A673 (cell line): Measurements from ENCODE around the gene NUMB. TPM values are rescaled to one million over a fixed set of nuclear protein-coding genes. Genes with fewer than 3 reads are reported as not detected.
A peak's percentile ranks its signal among the peaks of the same experiment; 100 is the strongest.

Experiments used
- BruUV-seq: library from RNA; stranded (reverse); fragments of 400-500 nt; replicated peaks from 2 replicates; lab custom pipeline; 2021; lab: Mats Ljungman, UMichigan
- CTCF ChIA-PET: fragments of 300-600 bp; sonication (Branson Sonifier 250); formaldehyde crosslinking; loops from one replicate; lab custom pipeline; 2022; ENCODE audit warnings: antibody characterized with exemption; lab: Charles Lee
- POLR2A ChIA-PET: fragments of 300-600 bp; sonication (Branson Sonifier 250); formaldehyde crosslinking; loops from one replicate; lab custom pipeline; 2022; ENCODE audit warnings: antibody characterized with exemption; ENCODE audit not compliant: low non-redundant PET; lab: Charles Lee
- DNase-seq: peaks from one replicate; pipeline ENCODE4 v3.0.0-alpha.2; 2015; ENCODE audit warnings: low spot score
- H3K27ac ChIP-seq: fragments of 200-600 bp; sonication (generic); 2 replicates; pipeline ENCODE4 v1.5.1; 2016; ENCODE audit warnings: mixed run types, low read depth, mild to moderate bottlenecking, mixed read lengths, antibody characterized with exemption, low read length; ENCODE audit not compliant: poor library complexity, severe bottlenecking
- H3K27me3 ChIP-seq: fragments of 200-600 bp; sonication (generic); replicated peaks from 2 replicates; pipeline ENCODE4 v1.6.1; 2017; ENCODE audit warnings: mixed run types, low read depth, mild to moderate bottlenecking, mixed read lengths, antibody characterized with exemption, low read length; ENCODE audit not compliant: insufficient read depth, poor library complexity
- H3K36me3 ChIP-seq: fragments of 200-600 bp; sonication (generic); 2 replicates; pipeline ENCODE4 v1.6.1; 2016; ENCODE audit warnings: mixed run types, mild to moderate bottlenecking, mixed read lengths, antibody characterized with exemption, low read length; ENCODE audit not compliant: insufficient read depth, poor library complexity, severe bottlenecking
- H3K4me1 ChIP-seq: fragments of 200-600 bp; sonication (generic); 2 replicates; pipeline ENCODE4 v1.6.1; 2017; ENCODE audit warnings: mixed run types, mild to moderate bottlenecking, mixed read lengths, antibody characterized with exemption, low read length; ENCODE audit not compliant: insufficient read depth, poor library complexity, severe bottlenecking
- H3K4me3 ChIP-seq: fragments of 200-600 bp; sonication (generic); 2 replicates; pipeline ENCODE4 v1.5.1; 2016; ENCODE audit warnings: low read depth, mixed run types, mild to moderate bottlenecking, mixed read lengths, low read length; ENCODE audit not compliant: poor library complexity, severe bottlenecking
- H3K9me3 ChIP-seq: fragments of 200-600 bp; sonication (generic); 2 replicates; pipeline ENCODE4 v1.6.1; 2016; ENCODE audit warnings: mixed run types, low read depth, mild to moderate bottlenecking, mixed read lengths, antibody characterized with exemption, low read length; ENCODE audit not compliant: poor library complexity, severe bottlenecking
- EZH2 ChIP-seq: fragments of 200-600 bp; sonication (generic); IDR thresholded peaks from 2 replicates; pipeline ENCODE4 v1.6.1; 2017; ENCODE audit warnings: borderline replicate concordance, low read depth, mild to moderate bottlenecking, mixed read lengths, antibody characterized with exemption, low read length; ENCODE audit not compliant: poor library complexity, severe bottlenecking
- intact Hi-C: fragments of 100-400 bp; cut with micrococcal nuclease; formaldehyde crosslinking; loops from one replicate; pipeline ENCODE4 v1.10.0; 2022; ENCODE audit not compliant: unreplicated experiment
- total RNA-seq: library from RNA; stranded (reverse); gene quantifications from 2 replicates; pipeline ENCODE4 v1.2.3, GENCODE V29; 2021
- TF ChIP-seq, protein P1 (sequence below): fragments of 300-800, 200-600 bp; sonication (generic); conservative IDR thresholded peaks from 2 replicates; pipeline ENCODE4 v1.5.1; 2017; ENCODE audit warnings: low read depth, mild to moderate bottlenecking, antibody characterized with exemption, low read length, moderate library complexity, mixed read lengths

The NUMB gene
- total RNA-seq, 1 experiment from 2014 or later: 46.3 TPM

GRCh38 chr14:73466861-73467260, 8.5 kb upstream of the NUMB start:
- intact Hi-C loops: no loop called here
- CTCF ChIA-PET: no interaction called here
- H3K27ac ChIP-seq: no peak overlapping the region
- no peak for TF ChIP-seq EZH2
- POLR2A ChIA-PET: no interaction called here
- peaks cover 19% of the 10 kb centered on the region for H3K4me1 ChIP-seq
- no peak overlapping the region for H3K4me3 ChIP-seq
- BruUV-seq: no TSS peak
- no peaks in the 10 kb centered on the region for H3K36me3 ChIP-seq
- no peaks in the 10 kb centered on the region for H3K27me3 ChIP-seq
- no peak for DNase-seq
- no peaks in the 10 kb centered on the region for H3K9me3 ChIP-seq

DNA sequence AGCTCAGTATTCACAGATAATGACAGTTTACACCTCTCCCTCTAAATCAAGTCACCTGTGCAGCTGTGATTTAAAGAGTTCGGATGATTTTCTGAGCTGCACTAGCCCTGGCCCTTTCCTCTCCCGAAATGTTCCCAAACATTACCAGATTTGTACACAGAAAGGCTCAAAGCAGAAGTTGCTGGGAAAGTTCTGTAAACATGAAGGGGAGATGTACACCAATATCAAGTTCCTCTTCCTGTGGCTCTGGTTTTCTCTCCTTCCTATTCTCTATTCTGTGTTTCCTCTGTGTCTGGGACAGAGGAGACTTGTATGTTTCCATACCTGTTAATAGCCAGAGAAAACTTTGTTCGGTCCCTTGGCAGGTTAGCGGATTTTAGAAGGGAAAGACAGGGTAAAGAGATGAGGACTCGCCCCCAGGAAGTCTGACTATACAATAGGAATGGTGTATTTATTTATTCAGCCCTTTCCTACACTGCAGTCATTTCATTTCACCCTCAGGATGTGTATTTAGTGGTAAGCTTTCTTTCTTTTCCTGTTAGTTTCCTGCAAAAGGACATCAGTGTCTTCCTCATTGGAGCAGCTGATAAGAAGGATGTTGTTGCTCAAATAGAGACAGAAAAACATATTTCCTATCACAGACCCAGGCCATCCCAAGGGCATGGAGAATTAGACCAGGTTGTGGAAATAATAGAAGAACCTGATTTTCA, 7.6 kb upstream of the NUMB start:
- CTCF ChIA-PET: interaction anchor here (0.5 kb wide), 1 partner anchor 116 kb away, joined by 3 read pairs; no protein-coding TSS in a partner anchor
- POLR2A ChIA-PET: no interaction called here
- Histone ChIP-seq H3K36me3 (no peaks in the 10 kb centered on the region), H3K27ac (no peak overlapping the region), H3K4me1 (peaks cover 28% of the 10 kb centered on the region), H3K4me3 (no peak overlapping the region), H3K9me3 (no peaks in the 10 kb centered on the region), H3K27me3 (no peaks in the 10 kb centered on the region)
- no peak for TF ChIP-seq EZH2
- TF ChIP-seq, protein P1, sequence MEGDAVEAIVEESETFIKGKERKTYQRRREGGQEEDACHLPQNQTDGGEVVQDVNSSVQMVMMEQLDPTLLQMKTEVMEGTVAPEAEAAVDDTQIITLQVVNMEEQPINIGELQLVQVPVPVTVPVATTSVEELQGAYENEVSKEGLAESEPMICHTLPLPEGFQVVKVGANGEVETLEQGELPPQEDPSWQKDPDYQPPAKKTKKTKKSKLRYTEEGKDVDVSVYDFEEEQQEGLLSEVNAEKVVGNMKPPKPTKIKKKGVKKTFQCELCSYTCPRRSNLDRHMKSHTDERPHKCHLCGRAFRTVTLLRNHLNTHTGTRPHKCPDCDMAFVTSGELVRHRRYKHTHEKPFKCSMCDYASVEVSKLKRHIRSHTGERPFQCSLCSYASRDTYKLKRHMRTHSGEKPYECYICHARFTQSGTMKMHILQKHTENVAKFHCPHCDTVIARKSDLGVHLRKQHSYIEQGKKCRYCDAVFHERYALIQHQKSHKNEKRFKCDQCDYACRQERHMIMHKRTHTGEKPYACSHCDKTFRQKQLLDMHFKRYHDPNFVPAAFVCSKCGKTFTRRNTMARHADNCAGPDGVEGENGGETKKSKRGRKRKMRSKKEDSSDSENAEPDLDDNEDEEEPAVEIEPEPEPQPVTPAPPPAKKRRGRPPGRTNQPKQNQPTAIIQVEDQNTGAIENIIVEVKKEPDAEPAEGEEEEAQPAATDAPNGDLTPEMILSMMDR: no peak
- no TSS peak for BruUV-seq
- intact Hi-C loops: no loop called here
- DNase-seq: no peak

GRCh38 chr14:73463411-73463810, 5.1 kb upstream of the NUMB start:
- POLR2A ChIA-PET: no interaction called here
- H3K9me3 ChIP-seq: no peaks in the 10 kb centered on the region
- H3K4me1 ChIP-seq: peaks cover 37% of the 10 kb centered on the region
- DNase-seq: peak; percentile 68
- BruUV-seq: no TSS peak
- no peaks in the 10 kb centered on the region for H3K27me3 ChIP-seq
- intact Hi-C loops: no loop called here
- H3K4me3 ChIP-seq: no peak overlapping the region
- CTCF ChIA-PET: interaction anchor here (1.6 kb wide), 1 partner anchor 9 kb away, joined by 5 read pairs; no protein-coding TSS in a partner anchor
- no peaks in the 10 kb centered on the region for H3K36me3 ChIP-seq
- no peak for TF ChIP-seq EZH2
- TF ChIP-seq, protein P1: no peak
- peak overlapping the region; percentile 41 for H3K27ac ChIP-seq

GRCh38 chr14:73462815-73463214, 4.5 kb upstream of the NUMB start:
- no TSS peak for BruUV-seq
- ChIA-PET CTCF (interaction anchor here (1.2 to 1.6 kb wide), 2 partner anchors 9 to 167 kb away, joined by 3 to 5 read pairs; no protein-coding TSS in a partner anchor), POLR2A (no interaction called here)
- no peaks in the 10 kb centered on the region for H3K27me3 ChIP-seq
- H3K9me3 ChIP-seq: no peaks in the 10 kb centered on the region
- TF ChIP-seq EZH2: no peak
- TF ChIP-seq, protein P1: no peak
- intact Hi-C loops: no loop called here
- peaks cover 37% of the 10 kb centered on the region for H3K4me1 ChIP-seq
- no peak overlapping the region for H3K4me3 ChIP-seq
- H3K27ac ChIP-seq: peak overlapping the region; percentile 41
- DNase-seq: no peak
- H3K36me3 ChIP-seq: no peaks in the 10 kb centered on the region
